CD4-positive, alpha-beta T cell treated with Interleukin-21 for 1 hour (primary cell): ENCODE data around the gene TMEM205.
A peak's percentile ranks its signal among the peaks of the same experiment; 100 is the strongest.
"Not testable (repeated sequence)": the region's sequence is repeated elsewhere in the genome, so short reads cannot be mapped to it uniquely, and the experiment has no call there.

Source experiments
- DNase-seq: peaks from one replicate; pipeline ENCODE4 v3.0.0-alpha.2; 2020

Gene TMEM205

GRCh38 chr19:11338569-11339253, 7.4 kb downstream of the TMEM205 start:
- DNase-seq, result no peak

- no peak for DNase-seq
Observed at GRCh38 chr19:11338121-11338520, 7.9 kb downstream of the TMEM205 start.

- no peak for DNase-seq
Observed at GRCh38 chr19:11337080-11337479, 9.0 kb downstream of the TMEM205 start.

GRCh38 chr19:11335449-11336146, 10.5 kb downstream of the TMEM205 start:
- no peak for DNase-seq

GRCh38 chr19:11333838-11334237, 12.2 kb downstream of the TMEM205 start:
- DNase-seq, result not testable (repeated sequence)

- no peak for DNase-seq
Observed at GRCh38 chr19:11332822-11333221, 13.2 kb downstream of the TMEM205 start.

- DNase-seq, result no peak
Observed at GRCh38 chr19:11331502-11331901, 14.6 kb downstream of the TMEM205 start.

- no peak for DNase-seq
Observed at GRCh38 chr19:11330127-11330526, 15.9 kb downstream of the TMEM205 start.

- no peak for DNase-seq
Observed at GRCh38 chr19:11325544-11325943, 20.5 kb downstream of the TMEM205 start.

- DNase-seq, result no peak
Observed at GRCh38 chr19:11324748-11325389, 21.2 kb downstream of the TMEM205 start.

- peak; percentile 33 for DNase-seq
Observed at GRCh38 chr19:11324079-11324661, 21.9 kb downstream of the TMEM205 start.

GRCh38 chr19:11323601-11324078, 22.4 kb downstream of the TMEM205 start:
- DNase-seq, result no peak

GRCh38 chr19:11322269-11323024, 23.6 kb downstream of the TMEM205 start:
- no peak for DNase-seq

- no peak for DNase-seq
Observed at GRCh38 chr19:11321191-11322126, 24.6 kb downstream of the TMEM205 start.

- DNase-seq, result not testable (repeated sequence)
Observed at GRCh38 chr19:11320278-11320995, 25.6 kb downstream of the TMEM205 start.

GRCh38 chr19:11306337-11306736, 39.7 kb downstream of the TMEM205 start:
- no peak for DNase-seq

GRCh38 chr19:11304936-11305335, 41.1 kb downstream of the TMEM205 start:
- no peak for DNase-seq

- DNase-seq, result no peak
Observed at GRCh38 chr19:11300811-11301120, 45.3 kb downstream of the TMEM205 start.

- DNase-seq, result no peak
Observed at GRCh38 chr19:11299946-11300810, 45.9 kb downstream of the TMEM205 start.

- DNase-seq, result no peak
Observed at GRCh38 chr19:11296264-11296663, 49.8 kb downstream of the TMEM205 start.
